ENCODE measurements around the gene TMEM170B. TPM values are rescaled to one million over a fixed set of nuclear protein-coding genes. Genes with fewer than 3 reads are reported as not detected.

The TMEM170B gene
- total RNA-seq, 1 experiment from 2014 or later = 3.5 TPM

DNA sequence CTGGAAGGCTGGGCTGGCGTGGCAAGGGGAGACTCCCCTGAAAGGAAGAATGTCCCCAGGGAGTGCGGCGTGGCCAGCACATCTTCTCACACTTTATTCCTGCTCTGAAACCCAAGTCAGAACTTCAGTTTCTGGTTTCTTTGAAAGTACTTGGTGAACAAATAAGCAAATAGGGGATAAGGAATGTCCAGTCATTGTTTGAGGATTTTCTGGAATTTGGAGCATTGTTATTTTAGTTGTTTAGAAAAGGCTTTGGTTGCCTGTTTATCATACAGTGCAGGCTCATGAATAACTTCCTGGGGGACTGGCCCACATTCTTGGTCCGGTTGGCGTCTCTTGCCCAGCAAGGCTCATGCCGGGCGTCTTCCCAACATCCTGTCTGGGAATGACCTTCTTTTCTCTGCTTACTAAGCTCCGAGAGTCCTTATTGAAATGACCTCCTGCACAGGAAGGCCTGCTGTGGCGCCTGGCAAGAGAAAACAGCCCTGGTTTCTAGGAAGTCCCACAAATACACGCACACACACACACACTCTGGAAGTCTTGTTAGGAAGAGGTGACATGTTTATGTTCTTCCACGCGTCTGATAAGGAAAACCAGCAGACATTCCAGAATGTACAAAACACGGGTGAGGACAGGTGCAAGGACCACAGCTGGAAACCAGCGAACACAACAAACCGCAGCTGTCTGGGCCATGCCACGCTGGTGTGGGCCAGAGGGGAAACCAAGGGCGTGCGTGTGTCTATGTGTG, 71.9 kb downstream of the TMEM170B start:
- Mint-ChIP-seq H3K4me3 (no peak overlapping the region), H3K9me3 (no peaks in the 10 kb centered on the region), H3K27me3 (ENCODE audit: low read depth) (no peaks in the 10 kb centered on the region), H3K4me1 (peaks cover 29% of the 10 kb centered on the region), H3K27ac (peak overlapping the region; percentile 97), H3K36me3 (no peaks in the 10 kb centered on the region)
- ChIA-PET CTCF (interaction anchor here (1.1 kb wide), 1 partner anchor 14 kb away, joined by 3 read pairs; no protein-coding TSS in a partner anchor), POLR2A (no interaction called here)
- ATAC-seq = peak; percentile 69
- DNase-seq (ENCODE audit: low spot score) = no peak
- no peak for TF ChIP-seq CBFB (CRISPR knock-in tag; IDR thresholded peaks at IDR 0.05; ENCODE audit: low read depth)
- TF ChIP-seq, protein P1, sequence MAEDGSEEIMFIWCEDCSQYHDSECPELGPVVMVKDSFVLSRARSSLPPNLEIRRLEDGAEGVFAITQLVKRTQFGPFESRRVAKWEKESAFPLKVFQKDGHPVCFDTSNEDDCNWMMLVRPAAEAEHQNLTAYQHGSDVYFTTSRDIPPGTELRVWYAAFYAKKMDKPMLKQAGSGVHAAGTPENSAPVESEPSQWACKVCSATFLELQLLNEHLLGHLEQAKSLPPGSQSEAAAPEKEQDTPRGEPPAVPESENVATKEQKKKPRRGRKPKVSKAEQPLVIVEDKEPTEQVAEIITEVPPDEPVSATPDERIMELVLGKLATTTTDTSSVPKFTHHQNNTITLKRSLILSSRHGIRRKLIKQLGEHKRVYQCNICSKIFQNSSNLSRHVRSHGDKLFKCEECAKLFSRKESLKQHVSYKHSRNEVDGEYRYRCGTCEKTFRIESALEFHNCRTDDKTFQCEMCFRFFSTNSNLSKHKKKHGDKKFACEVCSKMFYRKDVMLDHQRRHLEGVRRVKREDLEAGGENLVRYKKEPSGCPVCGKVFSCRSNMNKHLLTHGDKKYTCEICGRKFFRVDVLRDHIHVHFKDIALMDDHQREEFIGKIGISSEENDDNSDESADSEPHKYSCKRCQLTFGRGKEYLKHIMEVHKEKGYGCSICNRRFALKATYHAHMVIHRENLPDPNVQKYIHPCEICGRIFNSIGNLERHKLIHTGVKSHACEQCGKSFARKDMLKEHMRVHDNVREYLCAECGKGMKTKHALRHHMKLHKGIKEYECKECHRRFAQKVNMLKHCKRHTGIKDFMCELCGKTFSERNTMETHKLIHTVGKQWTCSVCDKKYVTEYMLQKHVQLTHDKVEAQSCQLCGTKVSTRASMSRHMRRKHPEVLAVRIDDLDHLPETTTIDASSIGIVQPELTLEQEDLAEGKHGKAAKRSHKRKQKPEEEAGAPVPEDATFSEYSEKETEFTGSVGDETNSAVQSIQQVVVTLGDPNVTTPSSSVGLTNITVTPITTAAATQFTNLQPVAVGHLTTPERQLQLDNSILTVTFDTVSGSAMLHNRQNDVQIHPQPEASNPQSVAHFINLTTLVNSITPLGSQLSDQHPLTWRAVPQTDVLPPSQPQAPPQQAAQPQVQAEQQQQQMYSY (CRISPR knock-in tag; IDR thresholded peaks at IDR 0.05) = no peak
- no peak for TF ChIP-seq SOX15 (CRISPR knock-in tag; IDR thresholded peaks at IDR 0.05)
- TF ChIP-seq, protein P2, sequence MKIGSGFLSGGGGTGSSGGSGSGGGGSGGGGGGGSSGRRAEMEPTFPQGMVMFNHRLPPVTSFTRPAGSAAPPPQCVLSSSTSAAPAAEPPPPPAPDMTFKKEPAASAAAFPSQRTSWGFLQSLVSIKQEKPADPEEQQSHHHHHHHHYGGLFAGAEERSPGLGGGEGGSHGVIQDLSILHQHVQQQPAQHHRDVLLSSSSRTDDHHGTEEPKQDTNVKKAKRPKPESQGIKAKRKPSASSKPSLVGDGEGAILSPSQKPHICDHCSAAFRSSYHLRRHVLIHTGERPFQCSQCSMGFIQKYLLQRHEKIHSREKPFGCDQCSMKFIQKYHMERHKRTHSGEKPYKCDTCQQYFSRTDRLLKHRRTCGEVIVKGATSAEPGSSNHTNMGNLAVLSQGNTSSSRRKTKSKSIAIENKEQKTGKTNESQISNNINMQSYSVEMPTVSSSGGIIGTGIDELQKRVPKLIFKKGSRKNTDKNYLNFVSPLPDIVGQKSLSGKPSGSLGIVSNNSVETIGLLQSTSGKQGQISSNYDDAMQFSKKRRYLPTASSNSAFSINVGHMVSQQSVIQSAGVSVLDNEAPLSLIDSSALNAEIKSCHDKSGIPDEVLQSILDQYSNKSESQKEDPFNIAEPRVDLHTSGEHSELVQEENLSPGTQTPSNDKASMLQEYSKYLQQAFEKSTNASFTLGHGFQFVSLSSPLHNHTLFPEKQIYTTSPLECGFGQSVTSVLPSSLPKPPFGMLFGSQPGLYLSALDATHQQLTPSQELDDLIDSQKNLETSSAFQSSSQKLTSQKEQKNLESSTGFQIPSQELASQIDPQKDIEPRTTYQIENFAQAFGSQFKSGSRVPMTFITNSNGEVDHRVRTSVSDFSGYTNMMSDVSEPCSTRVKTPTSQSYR (CRISPR knock-in tag; IDR thresholded peaks at IDR 0.05) = no peak
- TF ChIP-seq ZNF671 (CRISPR knock-in tag; IDR thresholded peaks at IDR 0.05) = no peak
- TF ChIP-seq, protein P3, sequence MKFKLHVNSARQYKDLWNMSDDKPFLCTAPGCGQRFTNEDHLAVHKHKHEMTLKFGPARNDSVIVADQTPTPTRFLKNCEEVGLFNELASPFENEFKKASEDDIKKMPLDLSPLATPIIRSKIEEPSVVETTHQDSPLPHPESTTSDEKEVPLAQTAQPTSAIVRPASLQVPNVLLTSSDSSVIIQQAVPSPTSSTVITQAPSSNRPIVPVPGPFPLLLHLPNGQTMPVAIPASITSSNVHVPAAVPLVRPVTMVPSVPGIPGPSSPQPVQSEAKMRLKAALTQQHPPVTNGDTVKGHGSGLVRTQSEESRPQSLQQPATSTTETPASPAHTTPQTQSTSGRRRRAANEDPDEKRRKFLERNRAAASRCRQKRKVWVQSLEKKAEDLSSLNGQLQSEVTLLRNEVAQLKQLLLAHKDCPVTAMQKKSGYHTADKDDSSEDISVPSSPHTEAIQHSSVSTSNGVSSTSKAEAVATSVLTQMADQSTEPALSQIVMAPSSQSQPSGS (CRISPR knock-in tag; IDR thresholded peaks at IDR 0.05; ENCODE audit: borderline replicate concordance, low read depth) = no peak
- TF ChIP-seq, protein P4, sequence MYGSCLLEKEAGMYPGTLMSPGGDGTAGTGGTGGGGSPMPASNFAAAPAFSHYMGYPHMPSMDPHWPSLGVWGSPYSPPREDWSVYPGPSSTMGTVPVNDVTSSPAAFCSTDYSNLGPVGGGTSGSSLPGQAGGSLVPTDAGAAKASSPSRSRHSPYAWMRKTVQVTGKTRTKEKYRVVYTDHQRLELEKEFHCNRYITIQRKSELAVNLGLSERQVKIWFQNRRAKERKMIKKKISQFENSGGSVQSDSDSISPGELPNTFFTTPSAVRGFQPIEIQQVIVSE (CRISPR knock-in tag; IDR thresholded peaks at IDR 0.05; ENCODE audit: borderline replicate concordance) = no peak
- TF ChIP-seq, protein P5, sequence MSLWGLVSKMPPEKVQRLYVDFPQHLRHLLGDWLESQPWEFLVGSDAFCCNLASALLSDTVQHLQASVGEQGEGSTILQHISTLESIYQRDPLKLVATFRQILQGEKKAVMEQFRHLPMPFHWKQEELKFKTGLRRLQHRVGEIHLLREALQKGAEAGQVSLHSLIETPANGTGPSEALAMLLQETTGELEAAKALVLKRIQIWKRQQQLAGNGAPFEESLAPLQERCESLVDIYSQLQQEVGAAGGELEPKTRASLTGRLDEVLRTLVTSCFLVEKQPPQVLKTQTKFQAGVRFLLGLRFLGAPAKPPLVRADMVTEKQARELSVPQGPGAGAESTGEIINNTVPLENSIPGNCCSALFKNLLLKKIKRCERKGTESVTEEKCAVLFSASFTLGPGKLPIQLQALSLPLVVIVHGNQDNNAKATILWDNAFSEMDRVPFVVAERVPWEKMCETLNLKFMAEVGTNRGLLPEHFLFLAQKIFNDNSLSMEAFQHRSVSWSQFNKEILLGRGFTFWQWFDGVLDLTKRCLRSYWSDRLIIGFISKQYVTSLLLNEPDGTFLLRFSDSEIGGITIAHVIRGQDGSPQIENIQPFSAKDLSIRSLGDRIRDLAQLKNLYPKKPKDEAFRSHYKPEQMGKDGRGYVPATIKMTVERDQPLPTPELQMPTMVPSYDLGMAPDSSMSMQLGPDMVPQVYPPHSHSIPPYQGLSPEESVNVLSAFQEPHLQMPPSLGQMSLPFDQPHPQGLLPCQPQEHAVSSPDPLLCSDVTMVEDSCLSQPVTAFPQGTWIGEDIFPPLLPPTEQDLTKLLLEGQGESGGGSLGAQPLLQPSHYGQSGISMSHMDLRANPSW (CRISPR knock-in tag; conservative IDR thresholded peaks at IDR 0.05; ENCODE audit: low read depth) = no peak
- TF ChIP-seq TCF7 (CRISPR knock-in tag; IDR thresholded peaks at IDR 0.05; ENCODE audit: low read depth) = no peak
- TF ChIP-seq MXD4 (CRISPR knock-in tag; IDR thresholded peaks at IDR 0.05; ENCODE audit: borderline replicate concordance) = no peak
- no peak for TF ChIP-seq ZNF423 (CRISPR knock-in tag; IDR thresholded peaks at IDR 0.05)
- TF ChIP-seq, protein P6, sequence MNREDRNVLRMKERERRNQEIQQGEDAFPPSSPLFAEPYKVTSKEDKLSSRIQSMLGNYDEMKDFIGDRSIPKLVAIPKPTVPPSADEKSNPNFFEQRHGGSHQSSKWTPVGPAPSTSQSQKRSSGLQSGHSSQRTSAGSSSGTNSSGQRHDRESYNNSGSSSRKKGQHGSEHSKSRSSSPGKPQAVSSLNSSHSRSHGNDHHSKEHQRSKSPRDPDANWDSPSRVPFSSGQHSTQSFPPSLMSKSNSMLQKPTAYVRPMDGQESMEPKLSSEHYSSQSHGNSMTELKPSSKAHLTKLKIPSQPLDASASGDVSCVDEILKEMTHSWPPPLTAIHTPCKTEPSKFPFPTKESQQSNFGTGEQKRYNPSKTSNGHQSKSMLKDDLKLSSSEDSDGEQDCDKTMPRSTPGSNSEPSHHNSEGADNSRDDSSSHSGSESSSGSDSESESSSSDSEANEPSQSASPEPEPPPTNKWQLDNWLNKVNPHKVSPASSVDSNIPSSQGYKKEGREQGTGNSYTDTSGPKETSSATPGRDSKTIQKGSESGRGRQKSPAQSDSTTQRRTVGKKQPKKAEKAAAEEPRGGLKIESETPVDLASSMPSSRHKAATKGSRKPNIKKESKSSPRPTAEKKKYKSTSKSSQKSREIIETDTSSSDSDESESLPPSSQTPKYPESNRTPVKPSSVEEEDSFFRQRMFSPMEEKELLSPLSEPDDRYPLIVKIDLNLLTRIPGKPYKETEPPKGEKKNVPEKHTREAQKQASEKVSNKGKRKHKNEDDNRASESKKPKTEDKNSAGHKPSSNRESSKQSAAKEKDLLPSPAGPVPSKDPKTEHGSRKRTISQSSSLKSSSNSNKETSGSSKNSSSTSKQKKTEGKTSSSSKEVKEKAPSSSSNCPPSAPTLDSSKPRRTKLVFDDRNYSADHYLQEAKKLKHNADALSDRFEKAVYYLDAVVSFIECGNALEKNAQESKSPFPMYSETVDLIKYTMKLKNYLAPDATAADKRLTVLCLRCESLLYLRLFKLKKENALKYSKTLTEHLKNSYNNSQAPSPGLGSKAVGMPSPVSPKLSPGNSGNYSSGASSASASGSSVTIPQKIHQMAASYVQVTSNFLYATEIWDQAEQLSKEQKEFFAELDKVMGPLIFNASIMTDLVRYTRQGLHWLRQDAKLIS (CRISPR knock-in tag; IDR thresholded peaks at IDR 0.05; ENCODE audit: borderline replicate concordance) = no peak
